CD14-positive monocyte (primary cell): Measurements from ENCODE around the gene RSPH4A. TPM values are rescaled to one million over a fixed set of nuclear protein-coding genes. Genes with fewer than 3 reads are reported as not detected.

Experiments
- DNase-seq, 3 donors: peaks; one replicate each; pipeline ENCODE4 v3.0.0-alpha.2; 2011 to 2022
- H2AFZ ChIP-seq: 2 replicates; pipeline ENCODE4 v1.6.0; 2012; ENCODE audit warnings: mild to moderate bottlenecking, low read depth, low read length, inconsistent platforms; ENCODE audit not compliant: insufficient read depth, poor library complexity, severe bottlenecking
- H3K27ac ChIP-seq, 2 donors: 1 replicate in 1 of 2; 2 replicates in 1 of 2; pipeline ENCODE4 v1.5.1; 2012 to 2013; ENCODE audit warnings: low read length in 2 of 2, control low read depth in 1 of 2, inconsistent platforms in 1 of 2, low read depth in 1 of 2, mild to moderate bottlenecking in 1 of 2
- H3K27me3 ChIP-seq, 2 donors: one replicate each; pipeline versions ENCODE4 v1.6.0 to v1.6.1; 2011 to 2013; ENCODE audit warnings: low read length in 2 of 2; ENCODE audit not compliant: control insufficient read depth in 2 of 2, insufficient read depth in 2 of 2
- H3K36me3 ChIP-seq, 2 donors: replicated peaks in 1 of 2; 1 replicate in 1 of 2; 2 replicates in 1 of 2; pipeline versions ENCODE4 v1.5.1 to v1.6.1; 2012 to 2013; ENCODE audit warnings: low read length in 2 of 2, control low read depth in 1 of 2, inconsistent platforms in 1 of 2, mild to moderate bottlenecking in 1 of 2; ENCODE audit not compliant: insufficient read depth in 2 of 2, control insufficient read depth in 1 of 2
- H3K4me1 ChIP-seq, 2 donors: 1 replicate in 1 of 2; 2 replicates in 1 of 2; pipeline versions ENCODE4 v1.5.1 to v1.6.1; 2012 to 2013; ENCODE audit warnings: low read length in 2 of 2, control low read depth in 1 of 2, inconsistent platforms in 1 of 2, mild to moderate bottlenecking in 1 of 2, moderate library complexity in 1 of 2; ENCODE audit not compliant: insufficient read depth in 2 of 2, control insufficient read depth in 1 of 2
- H3K4me2 ChIP-seq: replicated peaks from 2 replicates; pipeline ENCODE3; 2012; ENCODE audit warnings: low read length, moderate library complexity, mild to moderate bottlenecking; ENCODE audit not compliant: poor library complexity, severe bottlenecking; ENCODE audit errors: extremely low read depth
- H3K4me3 ChIP-seq, 3 experiments: fragments of 200-600 bp in 1 of 3; sonication (generic) in 1 of 3; replicated peaks in 1 of 3; 1 replicate in 2 of 3; 2 replicates in 1 of 3; pipeline ENCODE4 v1.5.1; 2011 to 2013; ENCODE audit warnings: low read length in 3 of 3, mild to moderate bottlenecking in 3 of 3, control low read depth in 2 of 3, low read depth in 2 of 3, inconsistent platforms in 1 of 3, moderate library complexity in 1 of 3
- H3K79me2 ChIP-seq: 2 replicates; pipeline ENCODE4 v1.6.0; 2012; ENCODE audit warnings: mild to moderate bottlenecking, control low read depth, inconsistent platforms, low read length, moderate library complexity; ENCODE audit not compliant: insufficient read depth
- H3K9ac ChIP-seq: 2 replicates; pipeline ENCODE4 v1.6.0; 2017; ENCODE audit warnings: low read length, mild to moderate bottlenecking; ENCODE audit not compliant: insufficient read depth, poor library complexity, severe bottlenecking
- H3K9me3 ChIP-seq, 2 donors: replicated peaks in 1 of 2; 1 replicate in 1 of 2; 2 replicates in 1 of 2; pipeline versions ENCODE4 v1.5.1 to v1.6.1; 2012 to 2013; ENCODE audit warnings: low read length in 2 of 2, control low read depth in 1 of 2; ENCODE audit not compliant: control insufficient read depth in 1 of 2, insufficient read depth in 1 of 2
- H4K20me1 ChIP-seq: 2 replicates; pipeline ENCODE4 v1.6.0; 2012; ENCODE audit warnings: mild to moderate bottlenecking, low read length, control low read depth, moderate library complexity; ENCODE audit not compliant: insufficient read depth
- H3K27ac Mint-ChIP-seq, 7 donors: one replicate each; pipeline ENCODE4 v1.8.0; 2020; ENCODE audit warnings: mild to moderate bottlenecking in 7 of 7, mixed read lengths in 7 of 7, moderate library complexity in 6 of 7, inconsistent platforms in 2 of 7
- H3K27me3 Mint-ChIP-seq, 3 donors: one replicate each; pipeline ENCODE4 v1.8.0; 2021 to 2022; ENCODE audit warnings: low read depth in 3 of 3, mild to moderate bottlenecking in 3 of 3, mixed read lengths in 3 of 3, moderate library complexity in 3 of 3, inconsistent platforms in 1 of 3
- H3K36me3 Mint-ChIP-seq, 2 donors: one replicate each; pipeline ENCODE4 v1.8.0; 2020; ENCODE audit warnings: mixed read lengths in 2 of 2, inconsistent platforms in 1 of 2, mild to moderate bottlenecking in 1 of 2
- H3K4me1 Mint-ChIP-seq: one replicate; pipeline ENCODE4 v1.8.0; 2020; ENCODE audit warnings: mild to moderate bottlenecking, mixed read lengths
- H3K4me3 Mint-ChIP-seq, 2 donors: one replicate each; pipeline ENCODE4 v1.8.0; 2020; ENCODE audit warnings: mild to moderate bottlenecking in 2 of 2, mixed read lengths in 2 of 2, moderate library complexity in 1 of 2
- H3K9me3 Mint-ChIP-seq, 7 donors: one replicate each; pipeline ENCODE4 v1.8.0; 2020 to 2022; ENCODE audit warnings: mixed read lengths in 7 of 7, mild to moderate bottlenecking in 6 of 7, moderate library complexity in 6 of 7, inconsistent platforms in 2 of 7
- CTCF ChIP-seq: fragments of 200-600 bp; IDR thresholded peaks from one replicate; pipeline ENCODE4 v1.8.0; 2022; ENCODE audit warnings: antibody characterized with exemption, mild to moderate bottlenecking
- WGBS: methylation state at CpG from one replicate; pipeline ENCODE4 v1.1.5; 2013; ENCODE audit warnings: missing lambda C conversion rate; ENCODE audit not compliant: insufficient coverage; 5-methylcytosine and 5-hydroxymethylcytosine counted together
- intact Hi-C, 2 donors: fragments of 100-400 bp; cut with micrococcal nuclease; formaldehyde crosslinking; loops; one replicate each; pipeline versions ENCODE4 v1.15.0 to v1.15.1; 2023
- polyA plus RNA-seq, 3 donors: library from polyadenylated mRNA; depleted of rRNA in 1 of 3; unstranded in 2 of 3; stranded (reverse) in 1 of 3; fragments of 300-500 nt in 2 of 3; fragments of >200 nt in 1 of 3; fragmentation: Illumina TruSeq in 2 of 3; gene quantifications; 1 replicate in 2 of 3; 2 replicates in 1 of 3; pipeline ENCODE4 v1.2.3, GENCODE V29; 2012 to 2021

The RSPH4A gene
- polyA plus RNA-seq, 3 donors = 0.15 TPM; not detected in 2

GRCh38 chr6:116667623-116668022, 51.3 kb downstream of the RSPH4A start:
- H3K4me3 Mint-ChIP-seq = peak overlapping the region; percentile 96 to 98
- Histone ChIP-seq H3K4me1 (peaks cover 11 to 41% of the 10 kb centered on the region in 2 donors), H3K9ac (peak overlapping the region; percentile 83), H2AFZ (peak overlapping the region; percentile 89), H3K27me3 (no peaks in the 10 kb centered on the region), H3K9me3 (no peaks in the 10 kb centered on the region), H3K4me3 (peak overlapping the region; percentile 88 to 94 (median 93)), H3K36me3 (peaks cover 1 to 3% of the 10 kb centered on the region in 2 donors), H3K27ac (peak overlapping the region in 1 of 2 donors; percentile 92), H3K79me2 (peaks cover 60% of the 10 kb centered on the region), H4K20me1 (peaks cover 13% of the 10 kb centered on the region), H3K4me2 (peak overlapping the region; percentile 98)
- peak overlapping the region; percentile 94 to 98 (median 96) for H3K27ac Mint-ChIP-seq
- WGBS = no CpG with 5 or more reads among the region's 3 CpGs
- H3K27me3 Mint-ChIP-seq = peaks cover 0 to 2% (median 0%) of the 10 kb centered on the region in 3 donors
- DNase-seq = peak; percentile 37 to 54 (median 53)
- TF ChIP-seq CTCF = no peak
- intact Hi-C loops = loop anchor here (1.0 to 5.0 kb wide), 2 partner anchors 14 to 95 kb away; partner anchors contain the start of genes KPNA5 (in 1 of the 2) and RWDD1 (in 1 of the 2)
- H3K4me1 Mint-ChIP-seq = peaks cover 36% of the 10 kb centered on the region
- no peaks in the 10 kb centered on the region for H3K9me3 Mint-ChIP-seq
- H3K36me3 Mint-ChIP-seq = peaks cover 5 to 17% of the 10 kb centered on the region in 2 donors

- intact Hi-C loops = no loop called here
- no peaks in the 10 kb centered on the region for H4K20me1 ChIP-seq
- 95% methylated on average over 4 of the region's 4 CpGs for WGBS
- no peaks in the 10 kb centered on the region for H3K9me3 ChIP-seq
- peaks cover 6% of the 10 kb centered on the region for H3K4me1 Mint-ChIP-seq
- H3K27ac ChIP-seq = no peak overlapping the region
- no peak overlapping the region for H3K4me3 Mint-ChIP-seq
- H3K27me3 Mint-ChIP-seq = peaks cover 0 to 5% (median 3%) of the 10 kb centered on the region in 3 donors
- H3K27ac Mint-ChIP-seq = no peak overlapping the region
- H3K9ac ChIP-seq = no peak overlapping the region
- H3K9me3 Mint-ChIP-seq = no peaks in the 10 kb centered on the region
- peaks cover 8 to 13% of the 10 kb centered on the region in 2 donors for H3K4me1 ChIP-seq
- no peak overlapping the region for H3K4me2 ChIP-seq
- no peaks in the 10 kb centered on the region for H3K27me3 ChIP-seq
- peaks cover 13% of the 10 kb centered on the region for H3K79me2 ChIP-seq
- no peak overlapping the region for H2AFZ ChIP-seq
- no peak for TF ChIP-seq CTCF
- H3K4me3 ChIP-seq = no peak overlapping the region
- peak in 1 of 3 donors; percentile 12 for DNase-seq
- no peaks in the 10 kb centered on the region for H3K36me3 Mint-ChIP-seq
- no peaks in the 10 kb centered on the region for H3K36me3 ChIP-seq
These were observed 56.0 kb downstream of the RSPH4A start for GRCh38 chr6:116672306-116672705.
